ENCODE data around the gene SPRR2A. TPM values are rescaled to one million over a fixed set of nuclear protein-coding genes. Genes with fewer than 3 reads are reported as not detected.

SPRR2A gene
- polyA plus RNA-seq, 1 experiment, result not detected

DNA sequence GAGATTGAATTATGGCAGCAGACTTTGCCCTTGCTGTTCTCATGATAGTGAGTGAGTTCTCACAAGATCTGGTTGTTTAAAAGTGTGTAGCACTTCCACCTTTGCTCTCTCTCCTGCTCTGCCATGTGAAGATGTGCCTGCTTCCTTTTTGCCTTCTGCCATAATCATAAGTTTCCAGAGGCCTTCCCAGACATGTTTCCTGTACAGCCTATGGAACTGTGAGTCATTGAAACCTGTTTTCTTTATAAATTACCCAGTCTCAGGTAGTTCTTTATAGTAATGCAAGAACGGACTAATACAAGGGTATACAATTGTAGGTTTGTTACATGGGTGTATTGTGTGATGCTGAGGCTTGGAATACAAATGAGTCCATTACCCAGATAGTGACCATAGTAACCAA lies 22.1 kb downstream of the SPRR2A start:
- POLR2A ChIA-PET, result no interaction called here
- no peaks in the 10 kb centered on the region for H3K36me3 ChIP-seq (ENCODE audit: control insufficient read depth, insufficient read depth, low read length)
- CTCF ChIA-PET, result no interaction called here
- DNase-seq (ENCODE audit: low read depth), result no peak
- TF ChIP-seq, protein P1, sequence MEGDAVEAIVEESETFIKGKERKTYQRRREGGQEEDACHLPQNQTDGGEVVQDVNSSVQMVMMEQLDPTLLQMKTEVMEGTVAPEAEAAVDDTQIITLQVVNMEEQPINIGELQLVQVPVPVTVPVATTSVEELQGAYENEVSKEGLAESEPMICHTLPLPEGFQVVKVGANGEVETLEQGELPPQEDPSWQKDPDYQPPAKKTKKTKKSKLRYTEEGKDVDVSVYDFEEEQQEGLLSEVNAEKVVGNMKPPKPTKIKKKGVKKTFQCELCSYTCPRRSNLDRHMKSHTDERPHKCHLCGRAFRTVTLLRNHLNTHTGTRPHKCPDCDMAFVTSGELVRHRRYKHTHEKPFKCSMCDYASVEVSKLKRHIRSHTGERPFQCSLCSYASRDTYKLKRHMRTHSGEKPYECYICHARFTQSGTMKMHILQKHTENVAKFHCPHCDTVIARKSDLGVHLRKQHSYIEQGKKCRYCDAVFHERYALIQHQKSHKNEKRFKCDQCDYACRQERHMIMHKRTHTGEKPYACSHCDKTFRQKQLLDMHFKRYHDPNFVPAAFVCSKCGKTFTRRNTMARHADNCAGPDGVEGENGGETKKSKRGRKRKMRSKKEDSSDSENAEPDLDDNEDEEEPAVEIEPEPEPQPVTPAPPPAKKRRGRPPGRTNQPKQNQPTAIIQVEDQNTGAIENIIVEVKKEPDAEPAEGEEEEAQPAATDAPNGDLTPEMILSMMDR (IDR thresholded peaks at IDR 0.05; ENCODE audit: insufficient read depth, low read depth, low read length), result no peak
- no peak overlapping the region for H3K4me3 ChIP-seq (ENCODE audit: low read depth, low read length)
- H3K27me3 ChIP-seq (ENCODE audit: control insufficient read depth, insufficient read depth, low read length), result no peaks in the 10 kb centered on the region

GRCh38 chr1:153032677-153033308 lies 24.5 kb downstream of the SPRR2A start:
- TF ChIP-seq, protein P1 (IDR thresholded peaks at IDR 0.05; ENCODE audit: insufficient read depth, low read depth, low read length), result peak; percentile 24; the same call in 1 of the 2 replicates
- H3K27me3 ChIP-seq (ENCODE audit: control insufficient read depth, insufficient read depth, low read length), result no peaks in the 10 kb centered on the region
- peak; percentile 0 for DNase-seq (ENCODE audit: low read depth)
- POLR2A ChIA-PET, result no interaction called here
- H3K4me3 ChIP-seq (ENCODE audit: low read depth, low read length), result no peak overlapping the region
- CTCF ChIA-PET, result no interaction called here
- H3K36me3 ChIP-seq (ENCODE audit: control insufficient read depth, insufficient read depth, low read length), result no peaks in the 10 kb centered on the region

- POLR2A ChIA-PET, result no interaction called here
- Histone ChIP-seq H3K36me3 (ENCODE audit: control insufficient read depth, insufficient read depth, low read length) (no peaks in the 10 kb centered on the region), H3K27me3 (ENCODE audit: control insufficient read depth, insufficient read depth, low read length) (no peaks in the 10 kb centered on the region), H3K4me3 (ENCODE audit: low read depth, low read length) (no peak overlapping the region)
- DNase-seq (ENCODE audit: low read depth), result no peak
- CTCF ChIA-PET, result no interaction called here
- TF ChIP-seq, protein P1 (IDR thresholded peaks at IDR 0.05; ENCODE audit: insufficient read depth, low read depth, low read length), result no peak
Measured at GRCh38 chr1:153032073-153032472, 25.2 kb downstream of the SPRR2A start.

- Histone ChIP-seq H3K4me3 (ENCODE audit: low read depth, low read length) (no peak within 1 kb of the TSS), H3K27me3 (ENCODE audit: control insufficient read depth, insufficient read depth, low read length) (no peaks in the 10 kb centered on the region), H3K36me3 (ENCODE audit: control insufficient read depth, insufficient read depth, low read length) (no peaks in the 10 kb centered on the region)
- no peak for DNase-seq (ENCODE audit: low read depth)
- POLR2A ChIA-PET, result no interaction called here
- TF ChIP-seq, protein P1 (IDR thresholded peaks at IDR 0.05; ENCODE audit: insufficient read depth, low read depth, low read length), result no peak
- CTCF ChIA-PET, result no interaction called here
Measured at GRCh38 chr1:153030895-153031294, 26.4 kb downstream of the SPRR2A start, which contains the start of gene SPRR1B. SPRR1B (plus strand) TSS chr1:153031203; CDS start chr1:153032346, 1,143 bp downstream.

GRCh38 chr1:153028766-153029165 lies 28.5 kb downstream of the SPRR2A start:
- DNase-seq (ENCODE audit: low read depth), result no peak
- TF ChIP-seq, protein P1 (IDR thresholded peaks at IDR 0.05; ENCODE audit: insufficient read depth, low read depth, low read length), result no peak
- Histone ChIP-seq H3K27me3 (ENCODE audit: control insufficient read depth, insufficient read depth, low read length) (no peaks in the 10 kb centered on the region), H3K36me3 (ENCODE audit: control insufficient read depth, insufficient read depth, low read length) (no peaks in the 10 kb centered on the region), H3K4me3 (ENCODE audit: low read depth, low read length) (no peak overlapping the region)
- ChIA-PET POLR2A (no interaction called here), CTCF (interaction anchor here (0.7 kb wide), 1 partner anchor 548 kb away, joined by 3 read pairs; no protein-coding TSS in a partner anchor)
